HG03565 (cell line): ENCODE data around the gene DDT.
"Not testable (repeated sequence)": the region's sequence is repeated elsewhere in the genome, so short reads cannot be mapped to it uniquely, and the experiment has no call there.

ENCODE experiments used
- ATAC-seq: cut with Tn5 transposase; IDR thresholded peaks from one replicate; pipeline ENCODE4 v1.9.1; 2021; ENCODE audit warnings: mild to moderate bottlenecking, moderate library complexity; ENCODE audit not compliant: unreplicated experiment

DDT gene

DNA sequence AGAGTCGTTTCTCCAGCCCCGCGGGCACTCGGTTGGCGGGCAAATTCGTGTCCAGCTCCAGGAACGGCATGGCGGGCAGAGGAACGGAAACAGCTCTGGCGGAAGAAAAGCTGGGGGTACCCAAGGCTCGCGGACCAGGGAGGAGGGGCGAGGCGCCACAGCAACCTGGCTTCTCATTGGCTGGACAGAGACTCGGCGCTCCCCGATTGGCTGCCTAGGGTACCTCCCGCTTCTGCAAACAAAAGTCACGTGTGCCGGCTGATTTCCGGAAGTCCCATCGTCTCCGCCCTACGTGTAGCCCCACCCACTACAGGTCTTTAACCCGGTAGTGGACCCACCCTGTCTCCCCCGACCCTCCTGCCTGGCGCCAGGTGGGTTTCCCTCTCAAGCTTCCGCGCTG, at the start of gene DDT:
DDT (minus strand) TSS at position 97 of the 400 bp plus-strand sequence; CDS start at position 70, 27 bp downstream.
- peak; percentile 83 for ATAC-seq

DNA sequence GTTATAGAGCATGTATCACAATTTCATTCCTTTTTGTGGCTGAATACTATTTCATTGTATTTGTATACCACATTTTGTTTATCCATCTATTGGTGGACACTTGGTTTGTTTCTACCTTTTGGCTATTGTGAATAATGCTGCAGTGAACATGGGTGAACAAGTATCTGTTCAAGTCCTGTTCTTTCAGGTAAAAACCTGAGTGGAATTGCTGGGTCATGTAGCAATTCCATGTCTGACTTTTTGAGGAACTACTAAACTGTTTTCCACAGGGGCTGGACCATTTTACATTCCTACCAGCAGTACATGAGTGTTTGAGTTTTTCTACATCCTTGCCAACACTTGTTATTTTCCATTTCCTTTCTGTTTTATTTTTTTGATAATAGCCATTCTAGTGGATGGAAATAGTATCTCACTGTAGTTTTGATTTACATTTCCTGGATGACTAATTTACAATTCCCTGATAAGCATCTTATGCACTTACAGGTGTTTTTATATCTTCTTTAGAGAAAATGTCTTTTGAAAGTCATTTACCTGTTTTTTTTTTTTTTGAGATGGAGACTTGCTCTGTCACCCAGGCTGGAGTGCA, 49.1 kb upstream of the DDT start:
- ATAC-seq = no peak

DNA sequence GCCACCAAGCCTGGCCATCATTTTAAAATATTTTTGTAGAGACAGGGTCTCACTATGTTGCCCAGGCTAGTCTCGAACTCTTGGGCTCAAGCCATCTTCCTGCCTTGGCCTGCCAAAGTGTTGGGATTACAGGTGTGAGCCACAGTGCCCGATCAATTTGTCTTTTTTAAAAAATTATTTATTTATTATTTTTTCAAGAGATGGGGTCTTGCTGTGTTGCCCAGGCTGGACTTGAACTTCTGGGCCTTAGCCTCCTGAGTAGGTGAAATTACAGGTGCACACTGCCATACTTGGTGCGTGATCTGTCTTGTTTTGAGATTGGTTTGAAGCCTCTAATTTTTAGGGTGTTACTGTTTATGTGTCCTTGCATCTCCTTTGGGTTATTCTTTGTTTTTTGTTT, 47.1 kb upstream of the DDT start:
- ATAC-seq = no peak

DNA sequence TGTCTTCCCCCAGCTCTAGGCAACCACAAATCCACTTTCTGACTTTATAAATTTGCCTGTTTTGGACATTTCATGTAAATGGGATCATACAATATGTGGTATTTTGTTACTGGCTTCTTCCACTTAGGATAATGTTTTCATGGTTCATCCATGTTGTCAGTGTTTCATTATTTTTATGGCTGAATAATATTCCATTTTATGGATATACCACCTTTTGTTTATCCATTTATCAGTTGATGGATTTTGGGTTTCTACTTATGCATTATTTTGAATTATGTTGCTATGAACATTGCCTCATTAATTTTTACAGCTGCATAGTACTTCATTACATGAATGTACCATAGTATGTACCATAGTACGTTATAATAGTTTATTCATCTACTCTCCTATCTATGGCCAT, 41.9 kb upstream of the DDT start:
- ATAC-seq = no peak

DNA sequence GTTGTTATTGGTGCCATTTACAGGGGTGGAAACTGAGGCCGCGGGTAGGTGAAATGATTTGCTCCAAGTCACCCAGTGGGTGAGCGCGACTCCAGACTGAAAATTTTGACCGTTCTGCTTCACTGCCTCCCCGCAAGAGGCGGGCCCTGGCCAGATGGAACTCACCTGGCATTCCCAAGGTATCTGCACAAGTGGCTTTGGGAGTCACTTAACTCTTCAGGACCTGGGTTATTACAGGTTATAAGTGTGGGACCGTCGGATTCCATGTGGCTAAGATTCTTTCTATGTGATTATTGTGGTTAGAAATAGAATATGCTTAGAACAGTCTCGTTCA, 37.5 kb upstream of the DDT start:
- ATAC-seq = no peak

DNA sequence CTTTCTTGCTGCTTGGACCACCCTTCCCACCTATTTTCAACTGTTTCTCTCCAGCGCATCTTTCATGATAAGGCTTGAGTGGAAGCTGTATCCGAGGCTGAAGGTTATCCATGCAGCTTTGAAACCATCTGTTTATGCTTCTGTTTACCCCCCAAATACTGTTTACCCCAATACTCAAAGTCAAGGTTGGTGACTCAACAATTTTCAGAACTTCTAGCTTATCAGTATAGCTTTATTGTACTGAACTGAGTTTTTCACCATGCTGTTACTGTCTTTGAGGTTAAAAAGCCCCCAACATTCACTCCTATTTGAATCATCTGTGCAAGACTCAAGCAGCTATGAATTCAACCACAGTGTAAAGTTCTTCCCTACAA, 35.8 kb upstream of the DDT start:
- no peak for ATAC-seq

DNA sequence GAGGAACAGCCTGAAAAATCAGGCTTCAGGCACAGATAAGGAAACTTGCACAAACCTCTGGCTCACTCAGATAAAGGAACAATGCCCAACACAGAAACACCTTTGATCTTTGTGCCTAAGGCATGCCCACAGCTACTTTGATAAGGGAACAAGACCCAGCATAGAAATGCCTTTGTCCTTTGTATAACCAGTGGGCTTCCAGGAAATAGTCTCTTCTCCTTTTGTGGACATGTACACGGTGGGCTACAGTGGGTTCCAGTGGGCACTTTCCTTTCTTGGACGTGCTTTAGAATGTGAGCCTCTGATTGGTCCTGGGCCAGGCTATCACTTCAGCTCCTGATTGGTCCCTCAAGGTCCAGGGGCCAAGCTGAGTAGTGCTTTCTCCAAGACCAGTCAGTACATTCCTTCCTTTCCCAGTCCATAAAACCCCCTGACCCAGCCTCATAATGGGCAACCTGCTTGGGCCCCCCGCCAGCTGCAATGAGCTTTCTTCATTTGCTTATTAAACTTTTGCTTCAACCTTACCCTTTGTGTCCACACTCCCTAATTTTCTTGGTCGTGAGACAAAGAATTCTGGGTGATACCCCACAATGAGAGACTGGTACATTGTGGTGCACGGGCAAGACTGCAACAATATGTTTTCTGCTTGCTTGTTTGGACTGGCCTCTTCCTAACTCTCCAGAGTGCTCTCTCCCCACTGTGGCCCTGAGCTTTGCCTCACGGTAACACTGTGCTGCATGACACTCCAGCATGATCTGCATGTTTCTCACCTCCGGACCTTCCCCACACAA, 35.2 kb upstream of the DDT start:
- no peak for ATAC-seq

DNA sequence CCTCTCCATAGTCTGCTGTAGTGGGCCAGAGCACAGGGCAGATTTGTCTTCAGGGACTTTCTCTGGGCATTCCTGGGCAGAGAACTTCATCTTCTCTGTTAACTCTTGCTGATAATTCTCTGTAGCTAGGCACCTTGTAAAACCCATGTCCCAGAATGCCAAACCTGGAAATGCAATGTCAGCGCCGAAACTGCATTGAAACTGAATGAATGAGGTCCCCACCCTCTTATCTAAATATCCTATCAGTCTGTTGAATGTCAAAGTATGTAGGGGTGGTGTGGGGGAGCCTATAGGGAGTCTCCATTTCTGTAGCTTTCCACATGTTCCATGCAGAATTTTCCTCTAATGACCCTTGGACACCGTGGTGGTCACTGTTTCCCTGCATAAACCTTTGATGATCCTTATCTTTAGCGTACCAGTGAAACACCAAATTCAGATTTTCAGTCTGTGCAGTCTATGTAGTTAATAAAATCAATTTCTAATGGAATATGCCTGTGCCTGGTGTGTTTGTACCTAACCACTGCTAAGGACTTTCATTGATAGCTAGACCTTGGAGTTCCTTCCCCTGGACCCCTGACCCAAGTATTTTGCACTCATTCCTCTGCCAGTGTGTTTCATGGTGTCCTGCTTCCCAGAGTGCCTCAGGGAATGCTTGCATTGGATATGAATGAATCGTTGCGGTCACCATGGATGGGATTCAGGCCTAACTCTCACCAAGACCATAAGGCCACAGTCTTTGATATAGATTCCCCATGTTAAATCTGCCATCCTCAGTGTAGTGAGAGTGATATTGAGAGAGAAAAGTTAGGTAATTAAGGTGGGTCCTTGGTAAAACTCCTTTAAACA, 34.4 kb upstream of the DDT start:
- ATAC-seq = no peak

DNA sequence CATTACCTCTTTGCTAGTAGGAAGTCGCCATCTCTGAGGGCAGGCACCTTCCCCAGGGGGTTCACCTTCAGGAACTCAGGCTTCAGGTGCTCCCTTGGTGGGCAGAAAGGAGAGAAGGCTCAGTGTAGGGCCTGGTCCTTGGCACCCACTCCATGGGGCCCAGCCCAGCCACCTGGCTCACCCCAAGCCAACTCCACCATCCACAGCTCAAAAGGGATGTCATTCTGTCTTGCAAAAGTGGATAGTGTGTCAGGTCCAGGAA, 33.7 kb upstream of the DDT start:
- ATAC-seq = no peak

DNA sequence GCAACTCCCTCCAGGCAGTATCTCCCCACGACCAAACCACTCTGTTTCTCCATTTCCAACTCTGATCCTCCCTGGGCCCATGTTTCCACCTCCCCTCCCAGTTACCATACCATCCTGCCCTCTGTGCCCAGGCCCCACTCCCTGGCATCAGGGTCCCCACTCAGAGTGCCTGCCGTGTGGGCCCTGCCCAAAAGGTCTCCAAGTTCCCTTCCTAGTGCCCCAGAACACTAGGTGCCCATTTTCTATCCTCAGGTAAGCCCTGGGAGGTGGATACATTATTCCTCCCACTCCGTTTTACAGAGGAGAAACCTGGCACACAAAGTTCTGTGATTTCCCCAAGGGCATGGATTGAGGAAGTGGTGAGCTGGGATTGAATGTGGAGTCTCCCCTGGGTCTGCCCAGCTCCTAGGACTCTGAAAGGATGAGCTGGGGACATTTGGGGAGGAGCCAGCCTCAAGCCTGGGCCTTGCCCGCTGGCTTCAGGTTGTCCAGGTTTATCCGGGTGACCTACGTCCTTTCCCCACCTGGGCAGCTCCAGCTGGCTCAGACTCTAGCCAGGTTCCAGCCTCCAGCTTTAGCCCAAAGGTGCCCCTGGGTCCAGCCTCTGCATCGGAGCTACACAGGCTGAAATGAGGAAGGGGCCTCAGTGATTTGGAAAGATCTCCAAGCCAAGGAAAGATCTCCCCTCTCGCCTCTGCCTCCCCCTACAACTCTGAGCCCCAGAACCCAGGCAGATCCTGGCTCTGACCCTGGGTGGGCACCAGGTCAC, 33.2 kb upstream of the DDT start:
- ATAC-seq = no peak

DNA sequence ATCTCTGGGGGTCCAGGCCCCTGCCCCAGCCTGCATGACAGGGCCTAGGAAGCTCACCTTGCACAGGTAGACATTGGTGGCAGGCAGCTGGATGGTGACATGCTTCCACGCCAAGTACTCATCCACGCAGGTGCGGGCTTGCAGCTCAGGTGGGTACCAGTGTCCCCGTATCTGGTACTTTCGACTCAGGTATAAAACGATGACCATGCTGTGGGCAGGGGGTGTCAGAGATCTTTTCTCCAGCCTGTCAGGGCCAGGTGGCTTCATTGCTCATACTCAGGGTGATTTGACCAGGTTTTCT, 32.6 kb upstream of the DDT start:
- ATAC-seq = no peak

DNA sequence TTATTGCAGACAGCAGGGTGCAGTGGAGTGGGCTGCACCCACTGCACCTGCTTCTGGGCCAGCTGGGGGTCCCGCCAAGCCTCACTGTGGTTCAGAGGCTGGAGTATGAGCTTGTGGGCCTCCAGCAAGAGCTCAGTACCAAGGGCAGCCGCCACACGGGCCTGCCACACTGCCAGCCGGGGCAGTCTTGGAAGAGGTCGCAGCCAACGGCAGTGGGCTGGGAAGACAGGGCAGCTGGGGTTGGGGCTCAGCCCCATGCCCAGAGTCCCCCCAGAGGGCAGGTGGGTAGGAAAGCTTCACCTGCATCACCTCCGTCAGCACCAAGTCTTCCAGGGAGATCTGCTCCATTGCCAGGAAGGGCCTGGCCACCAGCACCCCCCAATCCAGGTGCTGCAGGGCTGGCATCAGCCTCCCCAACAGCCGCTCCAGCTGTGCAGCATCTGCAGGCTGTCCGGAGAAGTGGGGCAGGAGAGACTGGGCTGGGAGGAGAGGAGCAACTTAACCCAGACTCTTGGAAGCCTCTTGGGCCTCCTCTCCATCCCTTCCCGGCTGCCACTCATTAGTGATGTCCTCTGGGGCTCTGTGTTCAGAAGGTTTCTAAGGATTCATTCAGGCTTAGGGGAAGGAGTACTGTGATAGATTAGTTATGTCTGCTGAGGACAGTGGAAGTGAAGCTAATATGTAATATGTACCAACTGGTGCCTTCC, 32.1 kb upstream of the DDT start:
- ATAC-seq = no peak

DNA sequence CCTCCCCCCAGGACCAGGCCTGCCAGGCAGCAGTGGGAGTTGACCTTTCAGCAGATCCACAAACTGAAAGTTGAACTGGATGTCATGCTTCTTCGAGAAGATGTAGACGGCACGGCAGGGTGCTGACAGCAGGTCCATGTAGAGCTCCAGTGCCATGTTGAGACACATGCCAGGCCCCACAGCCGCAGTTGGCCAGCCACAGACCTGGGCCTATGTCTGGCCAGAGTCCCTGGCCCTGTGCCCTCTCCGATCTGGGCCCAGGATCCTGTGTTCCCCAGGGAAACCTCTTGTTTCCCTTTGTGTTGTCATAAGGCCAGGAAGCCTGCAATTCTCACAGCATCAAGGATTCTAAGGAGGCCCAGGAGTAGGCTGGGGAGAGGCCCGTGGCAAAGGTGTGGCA, 31.0 kb upstream of the DDT start, which contains the start of gene GSTT4:
GSTT4 (minus strand) TSS at position 253 of the 400 bp plus-strand sequence; CDS start at position 156, 97 bp downstream.
- ATAC-seq = no peak

DNA sequence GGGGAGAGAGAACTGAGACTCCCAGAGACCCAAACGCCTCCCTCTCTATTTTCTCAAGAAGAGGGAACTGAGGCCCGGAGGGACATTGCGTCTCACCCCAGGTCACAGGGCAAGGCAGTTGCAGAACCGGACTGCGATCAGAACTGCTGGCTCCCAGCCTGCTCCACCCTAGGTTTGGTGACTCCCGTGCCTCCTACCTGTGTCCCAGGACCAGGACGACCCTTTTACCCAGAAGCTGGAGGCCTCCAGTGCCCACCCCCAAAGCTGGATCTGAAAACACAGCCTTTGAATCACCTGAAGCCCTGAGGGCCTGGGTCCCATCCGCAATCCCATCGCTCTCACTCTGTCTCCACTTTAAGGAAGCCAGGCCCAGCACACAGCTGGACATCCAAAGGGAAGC, 29.6 kb upstream of the DDT start:
- ATAC-seq = no peak

DNA sequence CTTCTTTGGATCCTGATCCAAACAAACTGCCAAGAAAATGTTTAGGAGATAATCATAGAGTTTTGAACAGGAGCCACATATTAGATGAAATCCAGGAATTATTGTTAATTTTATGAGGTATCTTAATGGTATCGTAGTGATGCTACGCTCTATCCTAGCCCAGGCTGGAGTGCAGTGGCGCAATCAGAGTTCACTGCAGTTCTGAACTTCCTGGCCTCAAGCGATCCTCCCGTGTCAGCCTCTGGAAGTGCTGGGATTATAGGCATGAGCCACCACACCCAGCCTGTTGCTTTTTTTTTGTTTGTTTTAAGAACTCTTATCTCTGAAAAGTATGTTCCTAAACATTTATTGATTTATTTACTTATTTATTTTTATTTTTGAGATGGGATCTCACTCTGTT, 28.6 kb upstream of the DDT start:
- no peak for ATAC-seq

DNA sequence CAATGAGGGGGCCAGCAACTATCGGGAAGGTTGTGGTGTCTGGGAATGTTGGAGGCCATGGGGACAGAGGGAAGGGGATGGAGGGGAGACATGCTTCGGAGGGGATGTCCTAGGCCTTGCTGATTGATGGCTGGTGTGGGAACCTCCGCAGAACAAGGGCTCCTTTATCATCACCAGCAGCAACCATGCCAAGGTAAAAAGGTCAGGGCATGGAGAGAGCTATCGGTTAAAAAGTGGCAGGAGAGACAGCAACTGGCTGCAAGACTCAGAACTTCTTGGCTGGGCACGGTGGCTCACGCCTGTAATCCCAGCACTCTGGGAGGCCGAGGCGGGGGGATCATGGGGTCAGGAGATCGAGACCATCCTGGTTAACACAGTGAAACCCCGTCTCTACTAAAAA, 28.0 kb upstream of the DDT start:
- no peak for ATAC-seq

DNA sequence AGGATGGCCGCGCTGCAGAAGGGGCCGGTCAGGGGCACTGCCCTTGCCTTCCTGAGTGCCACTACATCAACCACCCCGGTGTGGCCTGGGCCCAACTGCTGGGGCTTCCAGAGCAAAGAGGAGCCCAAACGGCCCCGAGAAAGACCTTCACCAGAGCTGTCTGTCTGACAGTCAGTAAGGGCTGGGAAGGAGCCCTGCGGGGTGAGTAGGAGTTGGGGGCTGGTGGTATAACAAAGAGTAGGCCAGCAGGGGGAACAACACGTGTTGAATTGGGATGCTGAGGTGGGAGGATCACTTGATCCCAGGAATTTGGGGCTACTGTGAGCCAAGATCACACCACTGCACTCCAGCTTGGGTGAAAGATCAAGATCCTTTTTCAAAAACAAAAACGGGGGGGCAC, 27.1 kb upstream of the DDT start:
- no peak for ATAC-seq

DNA sequence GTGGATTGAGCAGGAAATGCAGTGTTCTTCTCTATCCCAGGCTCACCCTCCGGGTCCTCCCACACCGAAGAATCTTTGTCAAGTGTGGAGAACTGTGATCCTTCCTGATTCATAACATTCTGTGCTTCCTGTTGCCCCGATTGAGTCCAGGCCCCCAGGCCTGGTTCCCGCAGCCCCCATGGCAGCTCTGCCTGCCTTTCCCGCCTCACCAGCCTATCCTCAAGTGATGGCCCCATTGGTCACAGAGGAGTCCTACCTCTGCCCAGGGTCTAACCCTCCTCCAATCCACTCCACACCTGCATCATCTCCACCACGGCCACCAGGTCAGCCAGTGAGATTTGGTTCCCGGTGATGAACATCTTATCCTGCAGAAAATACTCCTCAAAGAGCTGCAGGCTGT, 25.5 kb upstream of the DDT start:
- ATAC-seq = not testable (repeated sequence)

DNA sequence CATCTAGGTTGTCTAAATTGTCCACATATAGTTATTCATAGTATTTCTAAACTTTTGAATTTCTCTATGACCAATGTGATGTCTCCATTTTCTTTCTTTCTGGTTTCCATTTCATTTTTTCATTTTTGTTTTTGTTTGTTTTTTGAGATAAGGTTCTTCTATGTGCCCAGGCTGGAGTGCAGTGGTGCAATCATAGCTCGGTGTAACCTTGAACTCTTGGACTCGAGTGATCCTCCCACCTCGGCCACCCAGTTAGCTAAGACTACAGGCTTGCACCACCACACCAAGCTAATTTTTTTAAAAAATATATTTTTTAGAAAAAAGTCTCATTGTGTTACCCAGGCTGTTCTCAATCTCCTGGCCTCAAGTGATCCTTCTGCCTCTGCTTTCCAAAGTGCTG, 22.9 kb upstream of the DDT start:
- no peak for ATAC-seq

DNA sequence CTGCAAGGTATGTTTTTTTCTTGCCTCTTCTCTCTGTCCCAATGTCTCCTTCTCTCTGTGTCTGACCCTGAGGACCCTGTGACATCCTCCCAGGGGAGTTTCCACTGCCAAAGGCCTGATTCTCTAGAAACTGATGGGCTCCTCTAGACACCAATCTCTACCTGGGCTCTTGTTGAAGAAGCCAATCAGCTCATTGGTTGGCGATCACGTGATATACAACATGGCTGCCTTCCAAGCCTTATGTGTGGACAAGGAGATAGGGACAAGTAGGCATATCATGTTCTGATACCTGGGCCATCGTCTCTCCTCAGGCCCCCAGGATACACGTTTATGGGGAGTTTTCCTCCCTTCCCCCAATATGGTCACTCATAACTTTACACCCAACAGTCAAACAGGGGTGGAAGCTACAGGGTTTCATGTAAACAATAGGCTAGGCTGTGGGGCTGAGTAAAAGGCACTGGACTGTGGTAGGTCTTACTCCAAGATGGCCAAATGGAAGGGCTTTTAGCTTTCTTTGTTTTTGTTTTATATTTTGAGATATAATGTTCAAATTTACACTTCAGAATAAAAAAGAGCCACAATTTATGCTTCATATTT, 19.4 kb upstream of the DDT start:
- ATAC-seq = not testable (repeated sequence)

DNA sequence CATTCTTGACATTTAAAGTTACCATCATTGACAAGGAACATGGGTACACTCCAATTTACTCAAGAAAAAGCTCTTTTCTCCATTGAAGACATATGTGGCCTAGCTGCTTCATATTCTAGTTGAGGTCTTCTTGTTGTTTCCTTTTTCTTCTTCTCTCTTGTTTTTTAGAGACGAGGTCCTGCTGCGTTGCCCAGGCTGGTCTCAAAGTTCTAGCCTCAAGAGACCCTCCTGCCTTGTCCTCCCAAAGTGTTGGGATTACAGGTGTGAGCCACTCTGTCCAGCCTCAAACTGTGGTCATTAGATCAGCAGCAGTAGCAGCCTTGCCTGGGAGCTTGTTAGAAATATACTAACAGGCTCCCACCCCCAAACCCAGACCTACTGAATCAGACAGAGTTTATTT, 18.8 kb upstream of the DDT start:
- ATAC-seq = not testable (repeated sequence)
